ENCODE data around the gene DEFB128. TPM values are rescaled to one million over a fixed set of nuclear protein-coding genes. Genes with fewer than 3 reads are reported as not detected.

DEFB128 gene
- total and polyA plus RNA-seq, 2 donors (not counting 3 experiments of a cell fraction or from before 2014, with no cell fraction given) = not detected

GRCh38 chr20:168876-169275, 20.6 kb downstream of the DEFB128 start:
- no peaks in the 10 kb centered on the region for H3K79me2 ChIP-seq (ENCODE audit: control insufficient read depth, insufficient read depth, low read length)
- no peak overlapping the region for H3K27ac ChIP-seq (ENCODE audit: insufficient read depth, low read depth, low read length)
- ChIA-PET POLR2A (no interaction called here), CTCF (no interaction called here)
- no peaks in the 10 kb centered on the region for H3K4me1 ChIP-seq (ENCODE audit: control insufficient read depth, extremely low read depth, insufficient read depth, low read length)
- FAIRE-seq = no peak
- no peaks in the 10 kb centered on the region for H3K36me3 ChIP-seq (ENCODE audit: control insufficient read depth in 2 of 2, extremely low read depth in 1 of 2, insufficient read depth in 2 of 2, low read length in 2 of 2)
- peaks cover 2 to 7% of the 10 kb centered on the region in 2 experiments for H3K27me3 ChIP-seq (ENCODE audit: control insufficient read depth in 2 of 2, insufficient read depth in 2 of 2, low read length in 2 of 2)
- no peak overlapping the region for H2AFZ ChIP-seq (ENCODE audit: low read depth, low read length)
- intact Hi-C loops (cut with micrococcal nuclease) = no loop called here
- no peak overlapping the region for H3K9ac ChIP-seq (replicated peaks; ENCODE audit: extremely low read depth, insufficient read depth, low read length)
- H3K4me3 ChIP-seq (replicated peaks in 1 of 3; ENCODE audit: insufficient read depth in 1 of 3, low read depth in 1 of 3, low read length in 3 of 3) = no peak overlapping the region
- no peak for TF ChIP-seq GATA2 (IDR thresholded peaks at IDR 0.05; ENCODE audit: insufficient read depth, insufficient read length, low read depth, low read length)
- no peak for TF ChIP-seq POLR2AphosphoS5 (IDR thresholded peaks at IDR 0.05; ENCODE audit: insufficient read depth, low read depth, low read length)
- TF ChIP-seq FOS (IDR thresholded peaks at IDR 0.05; ENCODE audit: borderline replicate concordance, insufficient read depth, low read length) = no peak
- no peak for TF ChIP-seq EZH2 (IDR thresholded peaks at IDR 0.05; ENCODE audit: borderline replicate concordance, low read depth, low read length, severe bottlenecking)
- no peak for TF ChIP-seq MYC (IDR thresholded peaks at IDR 0.05; ENCODE audit: low read depth, low read length)
- no peak for TF ChIP-seq MAX (IDR thresholded peaks at IDR 0.05; ENCODE audit: insufficient read depth, insufficient read length)
- no peak for TF ChIP-seq CTCF (IDR thresholded peaks at IDR 0.05; ENCODE audit: extremely low read depth in 1 of 2, insufficient read depth in 1 of 2, low read depth in 1 of 2, low read length in 2 of 2)
- TF ChIP-seq POLR2A (IDR thresholded peaks at IDR 0.05; ENCODE audit: low read depth, low read length) = no peak
- no peak for TF ChIP-seq JUN (IDR thresholded peaks at IDR 0.05; ENCODE audit: borderline replicate concordance, insufficient read depth, insufficient read length, low read depth)
- H4K20me1 ChIP-seq (replicated peaks; ENCODE audit: control insufficient read depth, extremely low read depth, insufficient read depth, low read length) = no peaks in the 10 kb centered on the region
- dilution Hi-C loops (cut with MboI; ENCODE audit: extremely low pct_ligation_motif_present, low sequenced_read_pairs) = no loop called here
- H3K4me2 ChIP-seq (ENCODE audit: insufficient read depth, low read length) = no peak overlapping the region
- no peaks in the 10 kb centered on the region for H3K9me1 ChIP-seq (replicated peaks; ENCODE audit: control insufficient read depth, extremely low read depth, insufficient read depth, low read length)
- BruUV-seq (replicated peaks) = no TSS peak
- DNase-seq (ENCODE audit: low read depth, low spot score) = no peak
- H3K9me3 ChIP-seq (replicated peaks; ENCODE audit: control insufficient read depth, insufficient read depth, low read length) = no peaks in the 10 kb centered on the region

Data from endothelial cell of umbilical vein (primary cell).